Gastrocnemius medialis (tissue), 4 donors: ENCODE results near the gene EPN3. TPM values are rescaled to one million over a fixed set of nuclear protein-coding genes. Genes with fewer than 3 reads are reported as not detected.
A peak's percentile ranks its signal among the peaks of the same experiment; 100 is the strongest.

Experiments used
- ATAC-seq, 2 donors: fragments of 150-250 bp; one replicate each; pipeline ENCODE4 v1.9.1; 2016
- DNase-seq, 2 donors: peaks; one replicate each; pipeline ENCODE4 v3.0.0-alpha.2; 2019
- H3K27ac ChIP-seq, 4 donors: fragments of 200-600 bp; sonication (generic); 1 replicate in 1 of 4; 2 replicates in 3 of 4; pipeline ENCODE4 v1.5.1; 2016 to 2018; ENCODE audit warnings: mild to moderate bottlenecking in 2 of 4, moderate library complexity in 1 of 4
- H3K27me3 ChIP-seq, 3 donors: fragments of 200-600 bp; sonication (generic) in 2 of 3; 1 replicate in 1 of 3; 2 replicates in 2 of 3; pipeline versions ENCODE4 v1.5.1 to v1.6.0; 2016 to 2019; ENCODE audit warnings: mild to moderate bottlenecking in 1 of 3, moderate library complexity in 1 of 3
- H3K36me3 ChIP-seq, 2 donors: fragments of 200-600 bp; sonication (generic) in 1 of 2; one replicate each; pipeline ENCODE4 v1.5.1; 2017 to 2018
- H3K4me1 ChIP-seq, 2 donors: fragments of 200-600 bp; sonication (generic) in 1 of 2; one replicate each; pipeline ENCODE4 v1.5.1; 2016 to 2017; ENCODE audit warnings: mild to moderate bottlenecking in 2 of 2
- H3K4me3 ChIP-seq, 4 donors: fragments of 200-600 bp; sonication (generic) in 3 of 4; 1 replicate in 1 of 4; 2 replicates in 3 of 4; pipeline ENCODE4 v1.5.1; 2016 to 2019; ENCODE audit warnings: mild to moderate bottlenecking in 2 of 4
- H3K9me3 ChIP-seq, 3 donors: fragments of 200-600 bp; sonication (generic) in 2 of 3; 1 replicate in 1 of 3; 2 replicates in 2 of 3; pipeline ENCODE4 v1.5.1; 2016 to 2019
- POLR2A ChIP-seq, 2 donors: fragments of 450-650 bp; IDR thresholded peaks; one replicate each; pipeline ENCODE4 v1.6.1; 2017; ENCODE audit warnings: antibody characterized with exemption in 2 of 2, mild to moderate bottlenecking in 2 of 2, moderate library complexity in 2 of 2
- in situ Hi-C, 4 donors: fragments of 200-750 bp; cut with MboI; loops; one replicate each; pipeline versions ENCODE4 v1.15.0 to v1.8.0; 2017; ENCODE audit warnings: low sequenced_read_pairs in 4 of 4
- intact Hi-C: fragments of 100-400 bp; cut with DNase I; formaldehyde crosslinking; loops from one replicate; pipeline ENCODE4 v1.15.1; 2023; ENCODE audit warnings: low total_unique reads
- total RNA-seq, 4 donors: library from RNA; depleted of rRNA; stranded (reverse); fragments of >200 nt; gene quantifications; one replicate each; pipeline versions ENCODE4 v1.1.0 to v1.2.3, GENCODE V29; 2016
- TF ChIP-seq, protein P1 (sequence below), 5 experiments: fragments of 450-650 bp in 3 of 5; fragments of 200-600 bp in 2 of 5; sonication (generic) in 2 of 5; IDR thresholded peaks in 4 of 5; conservative IDR thresholded peaks in 1 of 5; 1 replicate in 4 of 5; 2 replicates in 1 of 5; pipeline ENCODE4 v1.5.1; 2016 to 2019; ENCODE audit warnings: antibody characterized with exemption in 5 of 5, mild to moderate bottlenecking in 3 of 5, moderate library complexity in 3 of 5

EPN3 gene
- total RNA-seq, 4 donors from 2014 or later = not detected

DNA sequence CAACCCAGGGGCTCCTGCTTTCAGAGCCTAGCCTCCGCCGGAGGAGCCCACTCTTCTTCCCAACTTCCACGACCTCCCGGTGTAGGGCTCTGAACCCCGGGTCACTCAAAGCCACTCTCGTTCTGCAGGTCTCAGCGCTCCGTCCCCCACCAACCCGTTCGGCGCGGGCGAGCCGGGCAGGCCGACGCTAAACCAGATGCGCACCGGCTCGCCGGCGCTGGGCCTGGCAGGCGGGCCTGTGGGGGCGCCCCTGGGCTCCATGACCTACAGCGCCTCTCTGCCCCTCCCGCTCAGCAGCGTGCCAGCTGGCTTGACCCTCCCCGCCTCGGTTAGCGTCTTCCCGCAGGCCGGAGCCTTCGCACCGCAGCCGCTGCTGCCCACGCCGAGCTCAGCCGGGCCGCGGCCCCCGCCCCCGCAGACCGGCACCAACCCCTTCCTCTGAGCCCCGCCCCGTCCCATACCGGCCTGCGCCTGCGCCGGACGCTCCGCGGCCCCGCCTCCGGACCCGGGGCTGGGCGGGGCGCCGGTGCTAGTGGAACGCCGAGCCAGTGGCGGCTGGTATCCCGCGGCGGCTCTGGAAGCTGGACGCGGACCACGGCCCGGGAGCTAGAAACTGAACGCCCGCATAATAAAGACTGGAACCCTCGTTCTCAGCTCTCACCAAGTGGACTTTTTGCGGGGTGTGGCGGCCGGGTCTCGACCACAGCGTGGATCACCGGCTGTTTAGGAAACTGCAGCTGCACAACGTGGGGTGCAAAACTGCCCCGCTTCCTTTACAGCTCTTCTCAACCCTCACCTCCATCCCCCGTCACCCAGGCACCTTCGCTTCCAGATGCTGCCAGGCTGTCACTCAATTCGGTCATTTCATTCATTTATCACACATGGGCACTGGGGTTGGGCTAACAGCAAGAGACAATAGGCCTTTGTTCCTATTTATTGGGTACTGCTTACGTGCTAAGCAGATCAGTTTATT is 9.5 kb downstream of the EPN3 start:
- DNase-seq = peak; percentile 66 to 80
- H3K27me3 ChIP-seq = no peaks in the 10 kb centered on the region
- H3K36me3 ChIP-seq = no peaks in the 10 kb centered on the region
- peaks cover 9 to 19% of the 10 kb centered on the region in 2 donors for H3K4me1 ChIP-seq
- H3K27ac ChIP-seq = peak overlapping the region; percentile 64 to 80 (median 74)
- intact Hi-C loops (loop anchor here (5.0 kb wide), 1 partner anchor 165 kb away; the partner anchor contains the start of gene ANKRD40), in situ Hi-C loops (loop anchor here (5.0 to 25.0 kb wide), 6 partner anchors 85 to 413 kb away; partner anchors contain the start of genes ABCC3 (in 1 of the 4) and WFIKKN2 (in 1 of the 4))
- no peaks in the 10 kb centered on the region for H3K9me3 ChIP-seq
- peak; percentile 34 to 52 for TF ChIP-seq POLR2A (IDR thresholded peaks at IDR 0.05)
- TF ChIP-seq, protein P1, sequence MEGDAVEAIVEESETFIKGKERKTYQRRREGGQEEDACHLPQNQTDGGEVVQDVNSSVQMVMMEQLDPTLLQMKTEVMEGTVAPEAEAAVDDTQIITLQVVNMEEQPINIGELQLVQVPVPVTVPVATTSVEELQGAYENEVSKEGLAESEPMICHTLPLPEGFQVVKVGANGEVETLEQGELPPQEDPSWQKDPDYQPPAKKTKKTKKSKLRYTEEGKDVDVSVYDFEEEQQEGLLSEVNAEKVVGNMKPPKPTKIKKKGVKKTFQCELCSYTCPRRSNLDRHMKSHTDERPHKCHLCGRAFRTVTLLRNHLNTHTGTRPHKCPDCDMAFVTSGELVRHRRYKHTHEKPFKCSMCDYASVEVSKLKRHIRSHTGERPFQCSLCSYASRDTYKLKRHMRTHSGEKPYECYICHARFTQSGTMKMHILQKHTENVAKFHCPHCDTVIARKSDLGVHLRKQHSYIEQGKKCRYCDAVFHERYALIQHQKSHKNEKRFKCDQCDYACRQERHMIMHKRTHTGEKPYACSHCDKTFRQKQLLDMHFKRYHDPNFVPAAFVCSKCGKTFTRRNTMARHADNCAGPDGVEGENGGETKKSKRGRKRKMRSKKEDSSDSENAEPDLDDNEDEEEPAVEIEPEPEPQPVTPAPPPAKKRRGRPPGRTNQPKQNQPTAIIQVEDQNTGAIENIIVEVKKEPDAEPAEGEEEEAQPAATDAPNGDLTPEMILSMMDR (IDR thresholded peaks at IDR 0.05 in 4 of 5, conservative IDR thresholded peaks at IDR 0.05 in 1 of 5) = peak in 2 of 5 experiments; percentile 13 to 18
- ATAC-seq = peak; percentile 82 to 85
- H3K4me3 ChIP-seq = peak overlapping the region; percentile 58 to 68 (median 66)

DNA sequence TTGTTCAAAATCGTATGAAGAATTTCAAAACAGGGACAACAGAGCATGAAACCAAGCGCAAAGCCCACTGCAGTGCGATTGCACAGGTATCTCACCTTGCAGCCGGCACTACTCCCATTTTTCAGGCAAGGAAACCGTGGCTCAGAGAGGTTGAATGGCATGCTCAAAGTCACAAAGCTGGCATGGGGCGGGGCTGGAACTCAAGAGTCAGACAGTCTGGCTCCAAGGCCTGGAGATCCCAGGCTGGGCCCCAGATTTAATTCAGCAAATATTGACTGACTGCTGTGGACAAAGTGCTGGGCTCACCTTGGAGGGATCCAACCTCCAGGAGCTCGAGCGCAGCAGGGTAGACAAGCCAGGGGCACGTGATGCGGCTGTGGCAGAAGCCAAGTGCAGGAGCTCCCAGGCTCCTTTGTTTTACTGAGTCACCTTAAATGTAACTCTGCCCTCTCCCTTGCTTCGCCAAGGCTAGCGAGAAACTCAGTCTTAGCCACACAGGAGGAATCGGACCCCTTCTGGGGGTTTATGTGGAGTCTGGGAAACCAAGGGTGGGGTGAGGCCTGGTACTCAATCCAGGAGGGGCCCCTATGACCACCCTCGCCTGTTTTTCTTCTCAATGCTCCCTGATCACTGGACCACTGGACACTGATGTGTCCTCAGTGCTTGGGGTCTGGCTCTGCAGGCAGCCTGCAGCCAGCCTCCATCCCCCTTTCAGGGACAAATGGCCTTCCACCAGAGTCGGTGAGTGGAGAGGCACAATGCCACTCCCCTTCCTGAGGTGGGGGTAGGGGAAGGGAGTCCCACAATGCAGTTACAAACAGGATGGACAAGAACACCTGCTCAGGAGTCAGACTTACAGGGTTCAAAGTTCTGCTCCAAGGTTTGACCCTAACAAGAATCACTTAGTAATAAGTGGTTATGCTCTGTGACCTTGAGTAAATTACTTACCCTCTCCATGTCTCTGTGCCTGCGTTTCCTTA is 10.6 kb downstream of the EPN3 start:
- no peak overlapping the region for H3K27ac ChIP-seq

DNA sequence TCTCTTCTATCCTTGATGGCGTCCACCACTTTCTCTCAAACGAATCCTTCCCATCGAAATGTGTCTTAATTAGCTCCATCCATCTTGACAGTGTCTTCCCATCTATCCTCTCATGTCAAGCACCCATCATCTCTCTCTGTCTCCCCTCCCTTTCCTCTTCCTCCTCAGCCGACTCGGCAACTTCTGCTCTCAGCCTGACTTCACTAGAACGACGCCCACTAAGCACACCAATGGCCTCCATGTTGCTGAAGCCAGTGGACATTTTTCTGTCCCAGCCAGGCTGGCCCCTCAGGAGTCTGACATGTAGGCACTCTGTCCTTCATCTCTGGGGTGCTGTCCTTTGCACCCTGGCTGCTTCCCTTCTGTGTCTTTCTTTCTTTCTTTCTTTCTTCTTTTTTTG is 12.0 kb downstream of the EPN3 start:
- TF ChIP-seq POLR2A (IDR thresholded peaks at IDR 0.05) = no peak
- TF ChIP-seq, protein P1 (IDR thresholded peaks at IDR 0.05 in 4 of 5, conservative IDR thresholded peaks at IDR 0.05 in 1 of 5) = no peak
- no peak for ATAC-seq
- intact Hi-C loops = loop anchor here (5.0 kb wide), 1 partner anchor 163 kb away; the partner anchor contains the start of gene ANKRD40

More for the DNA sequence above, 10.6 kb downstream of the EPN3 start:
- Histone ChIP-seq H3K4me1 (peaks cover 16 to 28% of the 10 kb centered on the region in 2 donors), H3K4me3 (peak overlapping the region in 2 of 4 donors; percentile 65 to 66), H3K27me3 (no peaks in the 10 kb centered on the region), H3K36me3 (no peaks in the 10 kb centered on the region), H3K9me3 (no peaks in the 10 kb centered on the region)
- TF ChIP-seq POLR2A (IDR thresholded peaks at IDR 0.05) = no peak
- TF ChIP-seq, protein P1 (IDR thresholded peaks at IDR 0.05 in 4 of 5, conservative IDR thresholded peaks at IDR 0.05 in 1 of 5) = no peak
- in situ Hi-C loops (loop anchor here (5.0 to 25.0 kb wide), 6 partner anchors 84 to 412 kb away; partner anchors contain the start of genes ABCC3 (in 1 of the 4) and WFIKKN2 (in 1 of the 4)), intact Hi-C loops (loop anchor here (5.0 kb wide), 1 partner anchor 164 kb away; the partner anchor contains the start of gene ANKRD40)
- DNase-seq (no peak), ATAC-seq (no peak)

DNA sequence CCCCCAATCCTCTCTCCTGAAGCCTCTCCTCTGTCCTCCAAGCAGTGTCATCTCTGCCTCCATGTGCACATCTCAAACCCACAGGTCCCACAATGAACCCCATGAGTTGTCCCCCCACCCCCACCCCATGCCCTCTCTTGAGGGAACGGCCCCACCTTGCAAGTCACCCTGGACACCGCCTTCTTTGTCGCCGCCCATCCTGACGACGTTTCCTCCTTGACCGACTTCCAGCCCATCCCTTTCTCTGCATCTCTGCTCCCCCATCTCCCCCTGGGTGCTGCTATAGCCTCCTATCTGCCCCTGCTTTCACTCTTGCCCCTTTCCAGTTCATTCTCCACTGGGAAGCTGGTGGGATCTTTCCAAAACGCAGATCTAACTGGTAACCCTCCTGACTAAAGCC is 12.8 kb downstream of the EPN3 start:
- DNase-seq (no peak), ATAC-seq (no peak)
- no peak for TF ChIP-seq POLR2A (IDR thresholded peaks at IDR 0.05)
- TF ChIP-seq, protein P1 (IDR thresholded peaks at IDR 0.05 in 4 of 5, conservative IDR thresholded peaks at IDR 0.05 in 1 of 5) = no peak
- Histone ChIP-seq H3K4me3 (no peak overlapping the region), H3K27me3 (no peaks in the 10 kb centered on the region), H3K27ac (no peak overlapping the region), H3K9me3 (no peaks in the 10 kb centered on the region), H3K4me1 (peaks cover 16 to 28% of the 10 kb centered on the region in 2 donors), H3K36me3 (peaks cover 0 to 7% of the 10 kb centered on the region in 2 donors)
- intact Hi-C loops = loop anchor here (5.0 kb wide), 1 partner anchor 407 kb away; no protein-coding TSS in a partner anchor
- in situ Hi-C loops = loop anchor here (5.0 to 25.0 kb wide), 7 partner anchors 82 to 409 kb away; partner anchors contain the start of genes ABCC3 (in 1 of the 4) and WFIKKN2 (in 1 of the 4)

More for the DNA sequence above, 12.0 kb downstream of the EPN3 start:
- Histone ChIP-seq H3K4me1 (peaks cover 16 to 28% of the 10 kb centered on the region in 2 donors), H3K9me3 (no peaks in the 10 kb centered on the region), H3K36me3 (no peaks in the 10 kb centered on the region), H3K4me3 (no peak overlapping the region), H3K27me3 (no peaks in the 10 kb centered on the region), H3K27ac (no peak overlapping the region)
- no peak for DNase-seq
- in situ Hi-C loops = loop anchor here (5.0 to 25.0 kb wide), 6 partner anchors 83 to 410 kb away; partner anchors contain the start of genes ABCC3 (in 1 of the 4) and WFIKKN2 (in 1 of the 4)
